Dendritic cell treated with granulocyte-macrophage colony-stimulating factor and Interleukin-4, amounts not matched to agents 40 ng/mL and 50 ng/mL, for 4 days (primary cell): ENCODE results near the gene ZNF205.
"Not testable (repeated sequence)": the region's sequence is repeated elsewhere in the genome, so short reads cannot be mapped to it uniquely, and the experiment has no call there.

ENCODE experiments used
- H3K27ac Mint-ChIP-seq: one replicate; pipeline ENCODE4 v1.8.0; 2022; ENCODE audit warnings: mild to moderate bottlenecking, mixed read lengths
- H3K27me3 Mint-ChIP-seq: one replicate; pipeline ENCODE4 v1.8.0; 2022; ENCODE audit warnings: mild to moderate bottlenecking, mixed read lengths
- H3K36me3 Mint-ChIP-seq: one replicate; pipeline ENCODE4 v1.8.0; 2022; ENCODE audit warnings: low read depth, mixed read lengths
- H3K4me1 Mint-ChIP-seq: one replicate; pipeline ENCODE4 v1.8.0; 2022; ENCODE audit warnings: low read depth, mixed read lengths
- H3K4me3 Mint-ChIP-seq: one replicate; pipeline ENCODE4 v1.8.0; 2022; ENCODE audit warnings: mild to moderate bottlenecking, moderate library complexity, mixed read lengths
- H3K9me3 Mint-ChIP-seq: one replicate; pipeline ENCODE4 v1.8.0; 2022; ENCODE audit warnings: mixed read lengths
- intact Hi-C: fragments of 100-400 bp; cut with micrococcal nuclease; formaldehyde crosslinking; loops from one replicate; pipeline ENCODE4 v1.15.0; 2022

The ZNF205 gene

DNA sequence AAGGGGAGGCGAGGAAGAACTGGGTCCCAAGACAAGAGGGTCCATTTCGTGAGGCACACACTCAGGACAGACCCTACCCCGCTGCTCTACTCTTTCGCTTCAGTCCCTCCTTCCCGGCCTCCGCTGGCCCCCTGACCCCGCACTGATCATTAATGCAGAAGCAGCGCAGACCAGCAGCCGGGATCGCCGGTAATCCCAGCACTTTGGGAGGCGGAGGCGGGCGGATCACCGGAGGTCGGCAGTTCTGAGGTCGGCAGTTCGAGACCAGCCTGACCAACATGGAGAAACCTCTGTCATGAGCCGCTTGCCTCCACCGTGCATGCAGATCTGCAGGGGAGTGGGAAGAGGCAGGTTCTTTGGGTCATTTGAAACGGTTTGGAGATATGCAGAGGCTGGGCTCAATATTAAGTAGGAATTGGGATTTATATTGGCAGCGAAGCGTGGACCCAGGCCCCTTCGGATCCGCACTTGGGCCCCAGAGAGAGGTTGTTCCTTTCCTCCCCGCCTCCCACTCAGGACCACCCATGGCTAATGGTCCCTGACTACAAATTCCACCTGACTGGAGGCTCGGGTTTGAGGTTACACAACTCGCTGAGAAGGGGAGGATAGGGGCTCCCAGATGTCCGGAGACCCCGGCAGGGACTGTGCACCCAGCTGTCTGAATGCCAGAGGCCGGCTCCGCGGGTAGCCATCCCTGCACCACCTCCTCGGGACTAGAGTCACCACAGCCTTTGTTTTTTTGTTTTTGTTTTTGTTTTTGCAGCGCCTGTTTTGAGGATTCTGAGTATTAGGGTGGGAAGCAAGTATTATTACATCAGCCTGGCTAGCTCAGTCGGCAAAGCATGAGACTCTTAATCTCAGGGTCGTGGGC lies 52.0 kb downstream of the ZNF205 start:
- H3K9me3 Mint-ChIP-seq: no peaks in the 10 kb centered on the region
- no peak overlapping the region for H3K4me3 Mint-ChIP-seq
- intact Hi-C loops: no loop called here
- no peaks in the 10 kb centered on the region for H3K36me3 Mint-ChIP-seq
- peaks cover 91% of the 10 kb centered on the region for H3K27me3 Mint-ChIP-seq
- peak overlapping the region; percentile 21 for H3K27ac Mint-ChIP-seq
- peaks cover 29% of the 10 kb centered on the region for H3K4me1 Mint-ChIP-seq

DNA sequence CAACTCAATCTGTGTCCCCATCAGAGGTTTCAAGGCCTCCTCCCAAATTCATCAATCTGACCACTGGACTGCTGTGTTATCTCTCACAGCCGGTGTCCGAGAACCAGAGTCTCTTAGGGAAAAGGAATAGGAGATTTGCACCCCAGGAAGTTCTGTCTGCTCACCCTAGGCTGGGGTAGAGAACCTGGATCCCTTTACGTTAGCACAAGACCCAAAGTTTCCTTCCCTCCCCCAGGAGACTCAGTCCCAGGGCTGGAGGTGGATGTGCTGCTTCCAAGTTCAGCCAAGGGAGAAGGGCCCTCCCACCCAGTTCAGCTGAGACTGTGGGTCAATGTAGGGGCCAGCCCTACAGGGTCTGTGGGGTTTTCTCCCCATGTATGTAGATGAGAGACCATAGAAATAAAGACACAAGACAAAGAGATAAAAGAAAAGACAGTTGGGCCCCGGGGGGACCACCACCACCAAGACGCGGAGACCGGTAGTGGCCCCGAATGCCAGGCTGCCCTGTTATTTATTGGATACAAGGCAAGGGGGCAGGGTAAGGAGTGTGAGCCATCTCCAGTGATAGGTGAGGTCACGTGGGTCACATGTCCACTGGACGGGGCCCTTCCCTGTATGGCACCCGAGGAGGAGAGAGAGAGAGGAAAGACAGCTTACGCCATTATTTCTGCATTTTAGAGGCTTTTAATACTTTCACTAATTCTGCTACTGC lies 52.9 kb downstream of the ZNF205 start:
- no peaks in the 10 kb centered on the region for H3K36me3 Mint-ChIP-seq
- peak overlapping the region; percentile 11 for H3K4me3 Mint-ChIP-seq
- peak overlapping the region; percentile 21 for H3K27ac Mint-ChIP-seq
- intact Hi-C loops: no loop called here
- no peaks in the 10 kb centered on the region for H3K9me3 Mint-ChIP-seq
- H3K4me1 Mint-ChIP-seq: peaks cover 21% of the 10 kb centered on the region
- H3K27me3 Mint-ChIP-seq: peaks cover 91% of the 10 kb centered on the region

DNA sequence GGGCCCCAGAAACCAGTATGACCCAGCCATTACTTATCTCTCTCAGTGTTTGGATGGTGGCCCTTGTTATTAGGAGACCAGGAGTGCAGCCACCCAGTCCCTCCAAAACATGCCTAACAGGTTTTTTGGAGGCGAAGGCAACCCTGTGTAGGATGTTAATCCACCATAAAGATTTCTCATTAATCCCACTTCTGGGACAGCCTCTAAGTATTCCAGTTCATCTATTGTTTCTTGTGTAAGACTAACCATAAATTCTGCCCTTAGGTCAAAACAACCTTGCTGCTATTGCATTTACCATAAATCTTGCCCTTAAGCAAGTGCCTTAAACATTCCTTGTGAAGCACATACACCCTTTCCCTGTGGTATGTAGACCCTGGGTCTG lies 54.1 kb downstream of the ZNF205 start:
- Mint-ChIP-seq H3K4me1 (peaks cover 32% of the 10 kb centered on the region), H3K4me3 (no peak overlapping the region), H3K27me3 (peaks cover 91% of the 10 kb centered on the region), H3K36me3 (no peaks in the 10 kb centered on the region), H3K27ac (no peak overlapping the region), H3K9me3 (no peaks in the 10 kb centered on the region)
- intact Hi-C loops: loop anchor here (1.0 kb wide), 1 partner anchor 107 kb away; no protein-coding TSS in a partner anchor

DNA sequence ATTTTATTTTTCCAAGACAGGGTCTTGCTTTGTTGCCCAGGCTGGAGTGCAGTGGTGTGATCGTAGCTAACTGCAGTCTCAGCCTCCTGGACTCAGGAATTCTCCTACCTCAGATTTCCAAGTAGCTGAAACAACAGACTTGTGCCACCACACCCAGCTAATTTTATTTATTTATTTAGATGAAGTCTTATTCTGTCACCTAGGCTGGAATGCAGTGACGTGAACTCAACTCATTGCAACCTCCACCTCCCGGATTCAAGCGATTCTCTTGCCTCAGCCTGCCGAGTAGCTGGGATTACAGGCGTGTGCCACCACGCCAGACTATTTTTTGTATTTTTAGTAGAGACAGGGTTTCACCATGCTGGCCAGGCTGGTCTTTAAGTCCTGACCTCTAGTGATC lies 56.3 kb downstream of the ZNF205 start:
- not testable (repeated sequence) for H3K4me3 Mint-ChIP-seq, H3K36me3 Mint-ChIP-seq
- peaks cover 36% of the 10 kb centered on the region for H3K4me1 Mint-ChIP-seq

More for the DNA sequence above, 56.3 kb downstream of the ZNF205 start:
- peaks cover 90% of the 10 kb centered on the region for H3K27me3 Mint-ChIP-seq
- H3K27ac Mint-ChIP-seq, intact Hi-C loops, H3K9me3 Mint-ChIP-seq: not testable (repeated sequence)
